ENCODE data around the gene DCP1A. TPM values are rescaled to one million over a fixed set of nuclear protein-coding genes. Genes with fewer than 3 reads are reported as not detected.

The DCP1A gene
- total and polyA plus RNA-seq, 12 donors, result 4.5 to 24.1 (median 18.2) TPM

GRCh38 chr3:53252096-53252946 lies 95.0 kb downstream of the DCP1A start:
- no peak for TF ChIP-seq CTCF (IDR thresholded peaks at IDR 0.05)
- intact Hi-C loops (cut with DNase I), result loop anchor here in 1 of 10 donors (10.0 kb wide), 1 partner anchor 92 kb away; the partner anchor contains the start of gene DCP1A
- 53 to 64% methylated on average over 9 to 10 of the region's 10 CpGs for WGBS, 2 donors

GRCh38 chr3:53250881-53251605 lies 96.3 kb downstream of the DCP1A start:
- H3K27ac ChIP-seq, result peak overlapping the region in 6 of 10 donors; percentile 19 to 92 (median 58)
- DNase-seq, result no peak

More at GRCh38 chr3:53252096-53252946, 95.0 kb downstream of the DCP1A start:
- ATAC-seq, result no peak
- H3K4me1 ChIP-seq, result peaks cover 15 to 80% (median 60%) of the 10 kb centered on the region in 9 donors
- H3K4me3 ChIP-seq, result peak overlapping the region in 2 of 10 donors; percentile 92 to 95
- DNase-seq, result no peak
- H3K9me3 ChIP-seq, result no peaks in the 10 kb centered on the region
- no peaks in the 10 kb centered on the region for H3K36me3 ChIP-seq
- H3K27me3 ChIP-seq, result no peaks in the 10 kb centered on the region
- H3K27ac ChIP-seq, result peak overlapping the region in 5 of 10 donors; percentile 34 to 92 (median 65)

GRCh38 chr3:53250453-53250852 lies 96.9 kb downstream of the DCP1A start:
- H3K27me3 ChIP-seq, result no peaks in the 10 kb centered on the region
- DNase-seq, result no peak
- 96% methylated on average over 3 of the region's 3 CpGs for WGBS, 2 donors
- peak overlapping the region in 6 of 10 donors; percentile 19 to 92 (median 60) for H3K27ac ChIP-seq
- H3K4me1 ChIP-seq, result peaks cover 15 to 87% (median 60%) of the 10 kb centered on the region in 9 donors
- no peak for TF ChIP-seq CTCF (IDR thresholded peaks at IDR 0.05)
- ATAC-seq, result no peak
- H3K4me3 ChIP-seq, result peak overlapping the region in 1 of 10 donors; percentile 28
- H3K36me3 ChIP-seq, result peaks cover 0 to 7% (median 0%) of the 10 kb centered on the region in 9 donors
- peaks cover 0 to 8% (median 0%) of the 10 kb centered on the region in 11 donors for H3K9me3 ChIP-seq
- intact Hi-C loops (cut with DNase I), result loop anchor here in 1 of 10 donors (10.0 kb wide), 1 partner anchor 94 kb away; the partner anchor contains the start of gene DCP1A

More at GRCh38 chr3:53250881-53251605, 96.3 kb downstream of the DCP1A start:
- TF ChIP-seq CTCF (IDR thresholded peaks at IDR 0.05), result no peak
- no peak for ATAC-seq
- H3K4me1 ChIP-seq, result peaks cover 15 to 86% (median 60%) of the 10 kb centered on the region in 9 donors
- 75 to 81% methylated on average over 4 of the region's 4 CpGs for WGBS, 2 donors
- intact Hi-C loops (cut with DNase I), result loop anchor here in 1 of 10 donors (10.0 kb wide), 1 partner anchor 94 kb away; the partner anchor contains the start of gene DCP1A
- H3K9me3 ChIP-seq, result peaks cover 0 to 2% (median 0%) of the 10 kb centered on the region in 11 donors
- H3K27me3 ChIP-seq, result no peaks in the 10 kb centered on the region
- H3K36me3 ChIP-seq, result peaks cover 0 to 5% (median 0%) of the 10 kb centered on the region in 9 donors
- H3K4me3 ChIP-seq, result peak overlapping the region in 1 of 10 donors; percentile 28

- WGBS, 2 donors, result 89 to 92% methylated on average over 6 of the region's 6 CpGs
These were observed 99.2 kb downstream of the DCP1A start for GRCh38 chr3:53248161-53248560.

More at GRCh38 chr3:53248161-53248560, 99.2 kb downstream of the DCP1A start:
- Histone ChIP-seq H3K4me3 (no peak overlapping the region), H3K27me3 (no peaks in the 10 kb centered on the region), H3K27ac (peak overlapping the region in 2 of 10 donors; percentile 30 to 92), H3K9me3 (peaks cover 0 to 10% (median 0%) of the 10 kb centered on the region in 11 donors), H3K36me3 (peaks cover 0 to 7% (median 0%) of the 10 kb centered on the region in 9 donors), H3K4me1 (peaks cover 11 to 94% (median 59%) of the 10 kb centered on the region in 9 donors)
- ATAC-seq, result no peak
- TF ChIP-seq CTCF (IDR thresholded peaks at IDR 0.05), result no peak
- intact Hi-C loops (cut with DNase I), result no loop called here
- no peak for DNase-seq

Data from heart right ventricle (tissue), 16 donors.